ENCODE results near the gene ZFC3H1. TPM values are rescaled to one million over a fixed set of nuclear protein-coding genes. Genes with fewer than 3 reads are reported as not detected.
A peak's percentile ranks its signal among the peaks of the same experiment; 100 is the strongest.
"Not testable (repeated sequence)": the region's sequence is repeated elsewhere in the genome, so short reads cannot be mapped to it uniquely, and the experiment has no call there.

ZFC3H1 gene
- total RNA-seq, 1 experiment from 2014 or later = 24.4 TPM

- H3K27me3 ChIP-seq (ENCODE audit: insufficient read depth, low read length) = no peaks in the 10 kb centered on the region
- no peak overlapping the region for H4K91ac ChIP-seq (ENCODE audit: insufficient read length, low read depth, low read length)
- no peak for TF ChIP-seq CTCF (conservative IDR thresholded peaks at IDR 0.05)
- Mint-ChIP-seq H3K4me1 (peaks cover 0 to 3% of the 10 kb centered on the region in 2 experiments; a peak in 1 of 4 replicates), H3K9me3 (no peaks in the 10 kb centered on the region), H3K27me3 (ENCODE audit: low read depth) (no peaks in the 10 kb centered on the region), H3K27ac (peak overlapping the region in 1 of 3 experiments; percentile 40; a peak in 1 of 7 replicates), H3K4me3 (no peak overlapping the region), H3K36me3 (ENCODE audit: insufficient read depth in 1 of 3, low read depth in 3 of 3) (no peaks in the 10 kb centered on the region)
- H3K56ac ChIP-seq (ENCODE audit: insufficient read length, low read depth, low read length) = no peak overlapping the region
- H3K79me1 ChIP-seq (ENCODE audit: insufficient read depth, low read depth, low read length, poor library complexity, severe bottlenecking) = no peaks in the 10 kb centered on the region
- no peak overlapping the region for H2AFZ ChIP-seq (ENCODE audit: low read length)
- no peak overlapping the region for H3K4ac ChIP-seq (ENCODE audit: low read depth, low read length)
- no peak overlapping the region for H2BK20ac ChIP-seq (ENCODE audit: low read depth, low read length, poor library complexity, severe bottlenecking)
- no peak overlapping the region for H3K23ac ChIP-seq (ENCODE audit: insufficient read length, low read depth, low read length)
- no peaks in the 10 kb centered on the region for H4K20me1 ChIP-seq (ENCODE audit: control insufficient read depth, insufficient read depth, insufficient read length)
- no peak overlapping the region for H2BK12ac ChIP-seq (ENCODE audit: insufficient read length, low read depth, low read length)
- no peak overlapping the region for H2AK5ac ChIP-seq (ENCODE audit: insufficient read length, low read length)
- H3K79me2 ChIP-seq (ENCODE audit: insufficient read depth, low read length) = no peaks in the 10 kb centered on the region
- no peak for DNase-seq
- no peak overlapping the region for H2BK5ac ChIP-seq (ENCODE audit: insufficient read length, low read length)
- H3K9ac ChIP-seq (ENCODE audit: extremely low read depth, insufficient read length, low read length) = no peak overlapping the region
- no peak overlapping the region for H2BK15ac ChIP-seq (ENCODE audit: low read depth, low read length)
- H4K8ac ChIP-seq (replicated peaks; ENCODE audit: insufficient read length, low read depth, low read length) = no peak overlapping the region
- no CpG with 5 or more reads among the region's 3 CpGs for WGBS (ENCODE audit: extremely low coverage, insufficient read length, low lambda C conversion rate)
- H3K4me2 ChIP-seq (ENCODE audit: insufficient read depth, insufficient read length, low read length) = no peak overlapping the region
- no peak overlapping the region for H3K14ac ChIP-seq (ENCODE audit: insufficient read depth, low read length)
- no peak overlapping the region for H3T11ph ChIP-seq (ENCODE audit: low read length)
- no peaks in the 10 kb centered on the region for H3K4me1 ChIP-seq (ENCODE audit: insufficient read depth, low read length)
- no peak overlapping the region for H4K5ac ChIP-seq (ENCODE audit: insufficient read length, low read depth, low read length)
- no peaks in the 10 kb centered on the region for H3K9me3 ChIP-seq (ENCODE audit: control insufficient read depth, low read depth, low read length)
- no peak overlapping the region for H3K18ac ChIP-seq (ENCODE audit: insufficient read length, low read depth, low read length)
- no peak overlapping the region for H2BK120ac ChIP-seq (ENCODE audit: low read depth, low read length, poor library complexity, severe bottlenecking)
- H3K27ac ChIP-seq (ENCODE audit: insufficient read length, low read depth, low read length) = no peak overlapping the region
- no peaks in the 10 kb centered on the region for H3K23me2 ChIP-seq (ENCODE audit: insufficient read length, low read depth, low read length, poor library complexity, severe bottlenecking)
These were observed 87.2 kb downstream of the ZFC3H1 start for GRCh38 chr12:71576496-71576895.

GRCh38 chr12:71569885-71570284 is 93.8 kb downstream of the ZFC3H1 start:
- H3K23ac ChIP-seq (ENCODE audit: insufficient read length, low read depth, low read length); H3K9me3 ChIP-seq (ENCODE audit: control insufficient read depth, low read depth, low read length); H3K4me2 ChIP-seq (ENCODE audit: insufficient read depth, insufficient read length, low read length); H3K9me3 Mint-ChIP-seq; H4K5ac ChIP-seq (ENCODE audit: insufficient read length, low read depth, low read length); H2BK5ac ChIP-seq (ENCODE audit: insufficient read length, low read length); H3K9ac ChIP-seq (ENCODE audit: extremely low read depth, insufficient read length, low read length); H3K27me3 Mint-ChIP-seq (ENCODE audit: low read depth); H2BK15ac ChIP-seq (ENCODE audit: low read depth, low read length); H3K4ac ChIP-seq (ENCODE audit: low read depth, low read length); H3T11ph ChIP-seq (ENCODE audit: low read length); H3K36me3 Mint-ChIP-seq (ENCODE audit: insufficient read depth in 1 of 3, low read depth in 3 of 3); H2BK120ac ChIP-seq (ENCODE audit: low read depth, low read length, poor library complexity, severe bottlenecking); H3K18ac ChIP-seq (ENCODE audit: insufficient read length, low read depth, low read length); H2AFZ ChIP-seq (ENCODE audit: low read length); H3K4me1 Mint-ChIP-seq; H2BK20ac ChIP-seq (ENCODE audit: low read depth, low read length, poor library complexity, severe bottlenecking); H2BK12ac ChIP-seq (ENCODE audit: insufficient read length, low read depth, low read length); H3K4me3 Mint-ChIP-seq; H3K27me3 ChIP-seq (ENCODE audit: insufficient read depth, low read length); H3K14ac ChIP-seq (ENCODE audit: insufficient read depth, low read length); H4K20me1 ChIP-seq (ENCODE audit: control insufficient read depth, insufficient read depth, insufficient read length); DNase-seq; H3K79me1 ChIP-seq (ENCODE audit: insufficient read depth, low read depth, low read length, poor library complexity, severe bottlenecking); H2AK5ac ChIP-seq (ENCODE audit: insufficient read length, low read length); H3K27ac ChIP-seq (ENCODE audit: insufficient read length, low read depth, low read length); H4K8ac ChIP-seq (replicated peaks; ENCODE audit: insufficient read length, low read depth, low read length); H3K23me2 ChIP-seq (ENCODE audit: insufficient read length, low read depth, low read length, poor library complexity, severe bottlenecking); H3K56ac ChIP-seq (ENCODE audit: insufficient read length, low read depth, low read length); H4K91ac ChIP-seq (ENCODE audit: insufficient read length, low read depth, low read length); H3K79me2 ChIP-seq (ENCODE audit: insufficient read depth, low read length); H3K27ac Mint-ChIP-seq; H3K4me1 ChIP-seq (ENCODE audit: insufficient read depth, low read length): not testable (repeated sequence)
- no CpG with 5 or more reads among the region's 6 CpGs for WGBS (ENCODE audit: extremely low coverage, insufficient read length, low lambda C conversion rate)
